Endothelial cell (in vitro differentiated cells): ENCODE data around the gene ANKS1B. TPM values are rescaled to one million over a fixed set of nuclear protein-coding genes. Genes with fewer than 3 reads are reported as not detected.
"Not testable (repeated sequence)": the region's sequence is repeated elsewhere in the genome, so short reads cannot be mapped to it uniquely, and the experiment has no call there.

ENCODE experiments used
- DNase-seq: peaks from one replicate; pipeline ENCODE4 v3.0.0; 2021; ENCODE audit warnings: low spot score
- H3K27ac Mint-ChIP-seq: one replicate; pipeline ENCODE4 v1.8.0; 2021; ENCODE audit warnings: mixed read lengths, inconsistent platforms; ENCODE audit not compliant: unreplicated experiment
- H3K27me3 Mint-ChIP-seq: one replicate; pipeline ENCODE4 v1.8.0; 2021; ENCODE audit warnings: mild to moderate bottlenecking, moderate library complexity, mixed read lengths, inconsistent platforms; ENCODE audit not compliant: unreplicated experiment
- H3K36me3 Mint-ChIP-seq: one replicate; pipeline ENCODE4 v1.8.0; 2021; ENCODE audit warnings: mild to moderate bottlenecking, low read depth, mixed read lengths, inconsistent platforms; ENCODE audit not compliant: unreplicated experiment
- H3K4me1 Mint-ChIP-seq: one replicate; pipeline ENCODE4 v1.8.0; 2021; ENCODE audit warnings: mild to moderate bottlenecking, mixed read lengths, inconsistent platforms; ENCODE audit not compliant: unreplicated experiment
- H3K4me3 Mint-ChIP-seq: one replicate; pipeline ENCODE4 v1.8.0; 2021; ENCODE audit warnings: mild to moderate bottlenecking, mixed read lengths, inconsistent platforms; ENCODE audit not compliant: unreplicated experiment
- H3K9me3 Mint-ChIP-seq: one replicate; pipeline ENCODE4 v1.8.0; 2021; ENCODE audit warnings: mixed read lengths, inconsistent platforms; ENCODE audit not compliant: unreplicated experiment
- CTCF ChIP-seq: fragments of 200-600 bp; sonication (generic); IDR thresholded peaks from one replicate; pipeline ENCODE4 v1.5.0; 2021; ENCODE audit warnings: antibody characterized with exemption; ENCODE audit not compliant: unreplicated experiment
- total RNA-seq: library from RNA; stranded (reverse); fragmentation: NEBNext Ultra II Directional; extraction: Animal tissue kit (Norgen Biotek cat#: 25700); gene quantifications from one replicate; pipeline ENCODE4 v1.2.1, GENCODE V29; 2021; ENCODE audit not compliant: unreplicated experiment

Gene ANKS1B
- total RNA-seq, 1 donor from 2014 or later: 2.6 TPM

GRCh38 chr12:99259040-99259934 is 725.4 kb downstream of the ANKS1B start:
- H3K36me3 Mint-ChIP-seq: no peaks in the 10 kb centered on the region
- TF ChIP-seq CTCF: no peak
- H3K9me3 Mint-ChIP-seq: no peaks in the 10 kb centered on the region
- no peak for DNase-seq
- no peak overlapping the region for H3K4me3 Mint-ChIP-seq
- H3K4me1 Mint-ChIP-seq: peaks cover 14% of the 10 kb centered on the region
- H3K27me3 Mint-ChIP-seq: no peaks in the 10 kb centered on the region
- no peak overlapping the region for H3K27ac Mint-ChIP-seq

GRCh38 chr12:99257672-99258071 is 727.1 kb downstream of the ANKS1B start:
- Mint-ChIP-seq H3K4me1 (peaks cover 14% of the 10 kb centered on the region), H3K4me3 (no peak overlapping the region), H3K27me3 (no peaks in the 10 kb centered on the region), H3K36me3 (no peaks in the 10 kb centered on the region), H3K27ac (no peak overlapping the region), H3K9me3 (no peaks in the 10 kb centered on the region)
- no peak for DNase-seq
- TF ChIP-seq CTCF: no peak

DNA sequence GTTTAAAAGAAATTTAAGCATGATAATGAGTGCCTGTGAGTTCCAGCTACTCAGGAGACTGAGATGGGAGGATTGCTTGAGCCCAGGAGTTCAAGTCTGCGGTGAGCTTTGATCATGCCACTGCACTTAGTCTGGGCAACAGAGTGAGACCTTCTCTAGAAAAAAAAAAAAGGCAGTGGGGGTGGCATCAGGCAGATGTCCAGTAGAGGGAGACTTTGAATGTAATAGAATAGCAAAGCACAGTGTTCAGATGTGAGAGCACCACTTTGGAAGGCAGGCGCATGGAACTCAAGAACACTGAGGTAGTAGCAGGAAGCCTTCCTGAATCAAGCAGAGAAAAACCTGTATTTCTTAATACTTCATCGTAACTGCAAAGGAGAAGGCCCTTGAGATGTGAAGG is 731.7 kb downstream of the ANKS1B start:
- no peak for TF ChIP-seq CTCF
- H3K4me3 Mint-ChIP-seq: no peak overlapping the region
- H3K27ac Mint-ChIP-seq: no peak overlapping the region
- H3K4me1 Mint-ChIP-seq: no peaks in the 10 kb centered on the region
- no peaks in the 10 kb centered on the region for H3K27me3 Mint-ChIP-seq
- no peak for DNase-seq
- H3K36me3 Mint-ChIP-seq: no peaks in the 10 kb centered on the region
- no peaks in the 10 kb centered on the region for H3K9me3 Mint-ChIP-seq

DNA sequence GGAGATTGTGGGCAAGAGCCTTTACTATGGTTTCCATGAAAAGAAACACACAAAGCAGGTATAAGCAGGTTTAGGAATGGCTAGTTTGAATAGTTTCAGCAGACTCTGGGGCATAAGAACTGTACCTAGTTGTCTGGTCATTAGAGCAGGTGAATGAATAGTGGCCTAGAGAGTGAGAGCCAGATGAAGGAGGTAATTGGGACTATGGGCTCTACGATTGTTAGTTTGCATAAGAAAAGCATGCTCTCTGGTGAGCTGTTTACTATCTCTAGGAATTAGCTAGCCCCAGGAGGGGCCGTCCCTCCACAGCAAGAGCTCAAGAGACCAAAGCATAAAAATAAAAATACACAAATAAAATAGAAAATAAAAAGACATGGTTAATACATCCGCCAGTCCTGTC is 734.6 kb downstream of the ANKS1B start:
- H3K27ac Mint-ChIP-seq: no peak overlapping the region
- H3K9me3 Mint-ChIP-seq: no peaks in the 10 kb centered on the region
- DNase-seq: no peak
- no peak for TF ChIP-seq CTCF
- no peak overlapping the region for H3K4me3 Mint-ChIP-seq
- H3K4me1 Mint-ChIP-seq: no peaks in the 10 kb centered on the region
- H3K27me3 Mint-ChIP-seq: no peaks in the 10 kb centered on the region
- no peaks in the 10 kb centered on the region for H3K36me3 Mint-ChIP-seq

- H3K4me1 Mint-ChIP-seq: no peaks in the 10 kb centered on the region
- H3K36me3 Mint-ChIP-seq: no peaks in the 10 kb centered on the region
- no peak overlapping the region for H3K4me3 Mint-ChIP-seq
- H3K9me3 Mint-ChIP-seq: no peaks in the 10 kb centered on the region
- no peak overlapping the region for H3K27ac Mint-ChIP-seq
- TF ChIP-seq CTCF: no peak
- H3K27me3 Mint-ChIP-seq: no peaks in the 10 kb centered on the region
- DNase-seq: no peak
These were observed 735.2 kb downstream of the ANKS1B start for GRCh38 chr12:99249543-99249942.

DNA sequence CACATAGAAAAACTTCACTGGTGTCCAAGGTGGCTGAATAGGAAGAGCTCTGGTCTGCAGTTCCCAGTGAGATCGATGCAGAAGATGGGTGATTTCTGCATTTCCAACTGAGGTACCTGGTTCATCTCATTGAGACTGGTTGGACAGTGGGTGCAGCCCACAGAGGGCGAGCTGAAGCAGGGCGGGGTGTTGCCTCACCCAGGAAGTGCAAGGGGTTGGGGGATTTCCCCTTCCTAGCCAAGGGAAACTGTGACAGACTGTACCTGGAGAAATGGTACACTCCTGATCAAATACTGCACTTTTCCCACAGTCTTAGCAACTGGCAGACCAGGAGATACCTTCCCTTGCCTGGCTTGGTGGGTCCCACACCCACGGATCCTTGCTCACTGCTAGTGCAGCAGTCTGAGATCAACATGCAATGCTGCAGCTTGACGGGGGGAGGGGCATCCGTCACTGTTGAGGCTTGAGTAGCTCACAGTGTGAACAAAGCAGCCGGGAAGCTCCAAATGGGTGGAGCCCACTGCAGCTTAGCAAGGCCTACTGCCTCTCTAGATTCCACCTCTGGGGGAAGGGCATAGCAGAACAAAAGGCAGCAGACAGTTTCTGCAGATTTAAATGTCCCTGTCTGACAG is 746.7 kb downstream of the ANKS1B start:
- not testable (repeated sequence) for H3K27ac Mint-ChIP-seq, H3K36me3 Mint-ChIP-seq, H3K4me3 Mint-ChIP-seq, H3K4me1 Mint-ChIP-seq, DNase-seq, H3K9me3 Mint-ChIP-seq, H3K27me3 Mint-ChIP-seq
